HG03565 (cell line): ENCODE measurements around the gene PTK6.
"Not testable (repeated sequence)": the region's sequence is repeated elsewhere in the genome, so short reads cannot be mapped to it uniquely, and the experiment has no call there.

Source experiments
- ATAC-seq: cut with Tn5 transposase; IDR thresholded peaks from one replicate; pipeline ENCODE4 v1.9.1; 2021; ENCODE audit warnings: mild to moderate bottlenecking, moderate library complexity; ENCODE audit not compliant: unreplicated experiment

PTK6 gene

DNA sequence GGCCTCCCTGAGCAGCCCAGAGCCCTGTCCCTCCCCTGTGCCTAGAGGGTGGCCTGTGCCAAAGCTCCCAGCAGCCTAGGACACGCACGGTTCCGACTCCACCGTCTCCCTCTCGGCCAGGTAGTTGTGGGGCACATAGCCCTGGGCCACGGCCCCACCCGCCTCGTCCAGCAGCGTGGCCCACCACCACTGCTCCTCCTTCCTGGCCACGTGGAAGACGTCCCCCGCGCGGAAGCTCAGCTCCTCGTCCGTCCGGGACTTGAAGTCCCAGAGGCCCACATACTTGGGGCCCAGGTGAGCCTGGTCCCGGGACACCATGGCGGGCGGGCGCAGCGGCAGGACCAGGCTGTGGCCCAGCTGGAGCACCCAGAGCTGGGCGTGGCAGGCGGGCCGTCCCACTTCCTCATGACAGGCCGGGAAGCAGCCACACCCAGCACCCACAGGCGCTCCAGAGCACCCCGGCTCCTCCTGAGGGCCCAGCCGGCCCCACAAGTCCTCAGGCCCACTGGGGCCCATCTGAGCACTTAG is at the start of gene PTK6:
PTK6 (minus strand) TSS at position 380 of the 528 bp plus-strand sequence; CDS start at position 318, 62 bp downstream.
- no peak for ATAC-seq

- no peak for ATAC-seq
Observed at GRCh38 chr20:63586797-63587196, 49.6 kb upstream of the PTK6 start.

- no peak for ATAC-seq
Observed at GRCh38 chr20:63585616-63586565, 48.7 kb upstream of the PTK6 start.

GRCh38 chr20:63582382-63583063 is 45.3 kb upstream of the PTK6 start:
- no peak for ATAC-seq

GRCh38 chr20:63580796-63581461 is 43.8 kb upstream of the PTK6 start:
- ATAC-seq: no peak

GRCh38 chr20:63579017-63579694 is 42.0 kb upstream of the PTK6 start:
- ATAC-seq: no peak

- ATAC-seq: no peak
Observed at GRCh38 chr20:63578224-63579016, 41.2 kb upstream of the PTK6 start.

- ATAC-seq: no peak
Observed at GRCh38 chr20:63577317-63577894, 40.2 kb upstream of the PTK6 start.

- no peak for ATAC-seq
Observed at GRCh38 chr20:63576311-63576710, 39.1 kb upstream of the PTK6 start.

DNA sequence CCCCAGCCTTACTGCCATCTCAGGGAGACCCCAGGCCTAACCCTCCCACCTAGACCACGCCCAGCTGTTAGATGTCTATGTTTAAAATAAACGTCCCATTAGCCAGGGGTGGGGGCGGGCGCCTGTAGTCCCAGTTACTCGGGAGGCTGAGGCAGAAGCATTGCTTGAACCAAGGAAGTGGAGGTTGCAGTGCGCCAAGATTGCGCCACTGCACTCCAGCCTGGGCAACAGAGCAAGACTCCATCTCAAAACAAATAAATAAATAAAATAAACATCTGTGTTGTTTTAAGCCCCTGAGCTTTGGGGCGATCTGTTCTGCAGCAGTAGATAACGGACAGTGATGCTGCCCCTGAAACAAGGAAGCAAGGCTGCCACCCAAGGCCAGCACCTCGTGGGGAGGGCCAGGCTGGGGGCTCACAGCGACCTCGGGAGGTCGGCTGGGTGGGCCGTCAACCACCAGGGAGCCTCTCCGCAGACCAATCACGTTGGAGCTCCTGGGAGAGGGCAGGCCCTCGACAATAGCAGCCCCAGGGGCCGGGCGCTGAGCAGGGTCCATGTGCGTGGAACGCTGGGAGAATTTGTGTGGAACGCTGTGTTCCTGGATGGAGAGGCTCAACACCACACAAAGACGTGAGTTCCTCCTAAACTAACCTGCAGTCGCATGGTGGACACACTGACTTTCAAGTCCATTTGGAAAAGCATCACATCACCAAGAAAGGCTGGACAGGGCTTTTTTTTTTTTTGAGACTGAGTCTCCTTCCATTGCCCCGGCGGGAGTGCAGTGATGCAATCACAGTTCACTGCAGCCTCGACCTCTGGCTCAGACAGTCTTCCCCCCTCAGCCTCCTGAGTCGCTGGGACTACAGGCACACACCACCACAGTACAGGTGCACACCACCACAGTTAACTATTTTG is 37.9 kb upstream of the PTK6 start:
- no peak for ATAC-seq

GRCh38 chr20:63574156-63574828 is 37.1 kb upstream of the PTK6 start, which contains the start of gene HELZ2:
TSS of gene HELZ2 (minus strand) at chr20:63574239. CDS start at chr20:63572385, 1,854 bp downstream.
- ATAC-seq: no peak

- no peak for ATAC-seq
Observed at GRCh38 chr20:63573647-63574131, 36.5 kb upstream of the PTK6 start.

- ATAC-seq: no peak
Observed at GRCh38 chr20:63572788-63573646, 35.8 kb upstream of the PTK6 start.

DNA sequence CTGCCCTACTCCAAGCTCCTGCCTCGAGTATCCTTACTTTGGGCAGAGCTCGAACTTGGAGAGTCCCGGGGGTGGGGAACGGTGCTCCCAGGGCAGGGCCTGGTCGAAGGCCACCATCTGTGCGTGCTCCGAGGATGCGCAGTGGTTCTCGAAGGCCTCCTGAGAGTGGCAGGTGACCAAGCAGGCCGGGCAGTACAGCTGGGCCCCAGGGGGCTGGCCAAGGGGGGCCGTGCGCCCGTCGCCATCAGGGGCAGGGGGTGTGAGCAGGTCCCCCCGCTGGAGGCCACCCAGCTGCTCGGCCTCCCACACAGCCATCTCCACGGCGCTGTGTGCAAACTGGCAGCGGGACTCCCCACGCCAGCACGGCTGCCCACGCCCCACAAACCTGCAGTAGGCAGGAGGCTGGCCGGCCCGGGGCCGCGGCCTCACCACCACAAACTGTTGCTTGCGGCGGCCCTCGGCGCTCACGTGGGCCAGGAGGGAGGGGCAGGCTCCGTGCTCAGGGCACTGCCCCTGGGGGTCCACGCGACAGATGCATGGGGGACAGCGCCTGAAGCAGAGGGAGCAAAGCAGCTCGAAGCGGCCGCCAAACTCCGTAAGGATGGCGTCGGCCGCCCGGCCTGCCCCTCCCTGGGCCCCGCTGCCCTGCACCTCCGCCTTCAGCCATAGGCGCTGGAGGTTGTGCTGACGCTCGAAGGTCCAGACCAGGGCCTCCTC is 35.1 kb upstream of the PTK6 start:
- ATAC-seq: no peak

DNA sequence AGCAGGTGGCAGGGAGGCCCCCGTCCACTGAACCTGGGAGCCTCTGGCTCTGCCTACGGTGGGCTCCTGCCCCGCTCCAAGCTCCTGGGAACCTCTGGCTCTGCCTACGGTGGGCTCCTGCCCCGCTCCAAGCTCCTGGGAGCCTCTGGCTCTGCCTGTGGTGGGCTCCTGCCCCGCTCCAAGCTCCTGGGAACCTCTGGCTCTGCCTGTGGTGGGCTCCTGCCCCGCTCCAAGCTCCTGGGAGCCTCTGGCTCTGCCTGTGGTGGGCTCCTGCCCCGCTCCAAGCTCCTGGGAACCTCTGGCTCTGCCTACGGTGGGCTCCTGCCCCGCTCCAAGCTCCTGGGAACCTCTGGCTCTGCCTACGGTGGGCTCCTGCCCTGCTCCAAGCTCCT is 33.9 kb upstream of the PTK6 start:
- ATAC-seq: not testable (repeated sequence)
